ENCODE data around the gene AMOT.

- TF ChIP-seq CTCF (IDR thresholded peaks at IDR 0.05; ENCODE audit: insufficient read depth, low read length, poor library complexity, severe bottlenecking): no peak
- TF ChIP-seq EZH2phosphoT487 (conservative IDR thresholded peaks at IDR 0.05; ENCODE audit: low read length): no peak
Observed at GRCh38 chrX:112822892-112823291, 17.7 kb downstream of the AMOT start.

Measured in SU-DHL-6 (cell line).